ENCODE results near the gene CHMP4A.

The CHMP4A gene
- 7.6 to 11.8 (median 8.5) reads per million in 3 donors for total RNA-seq

GRCh38 chr14:24212924-24213865 is at the start of gene CHMP4A:
Gene CHMP4A, minus strand, starts transcription at chr14:24213488. Its CDS starts 49 bp downstream, at chr14:24213439.
- Histone ChIP-seq H3K27ac (ENCODE audit: insufficient read depth, low read length, poor library complexity, severe bottlenecking) (peak within 1 kb of the TSS; percentile 99), H3K9me3 (ENCODE audit: control insufficient read depth, low read length) (no peaks in the 10 kb centered on the region), H3K36me3 (ENCODE audit: control insufficient read depth, insufficient read depth, low read length) (peaks cover 33% of the 10 kb centered on the region), H3K4me3 (ENCODE audit: insufficient read depth, low read depth, low read length, poor library complexity, severe bottlenecking) (peak within 1 kb of the TSS; percentile 80), H3K27me3 (replicated peaks; ENCODE audit: control insufficient read depth, insufficient read depth, low read length, poor library complexity, severe bottlenecking) (no peaks in the 10 kb centered on the region), H3K4me1 (ENCODE audit: control insufficient read depth, insufficient read depth, low read length, poor library complexity, severe bottlenecking) (peaks cover 27% of the 10 kb centered on the region)
- DNase-seq: peak; percentile 92 to 95 (median 94)

GRCh38 chr14:24261969-24262327 is 48.7 kb upstream of the CHMP4A start:
- Histone ChIP-seq H3K36me3 (ENCODE audit: control insufficient read depth, insufficient read depth, low read length) (peaks cover 19% of the 10 kb centered on the region), H3K4me3 (ENCODE audit: insufficient read depth, low read depth, low read length, poor library complexity, severe bottlenecking) (no peak overlapping the region), H3K27ac (ENCODE audit: insufficient read depth, low read length, poor library complexity, severe bottlenecking) (no peak overlapping the region), H3K4me1 (ENCODE audit: control insufficient read depth, insufficient read depth, low read length, poor library complexity, severe bottlenecking) (no peaks in the 10 kb centered on the region), H3K9me3 (ENCODE audit: control insufficient read depth, low read length) (no peaks in the 10 kb centered on the region), H3K27me3 (replicated peaks; ENCODE audit: control insufficient read depth, insufficient read depth, low read length, poor library complexity, severe bottlenecking) (no peaks in the 10 kb centered on the region)
- DNase-seq: no peak

- Histone ChIP-seq H3K27me3 (replicated peaks; ENCODE audit: control insufficient read depth, insufficient read depth, low read length, poor library complexity, severe bottlenecking) (no peaks in the 10 kb centered on the region), H3K27ac (ENCODE audit: insufficient read depth, low read length, poor library complexity, severe bottlenecking) (no peak overlapping the region), H3K36me3 (ENCODE audit: control insufficient read depth, insufficient read depth, low read length) (peaks cover 13% of the 10 kb centered on the region), H3K9me3 (ENCODE audit: control insufficient read depth, low read length) (no peaks in the 10 kb centered on the region), H3K4me3 (ENCODE audit: insufficient read depth, low read depth, low read length, poor library complexity, severe bottlenecking) (no peak overlapping the region), H3K4me1 (ENCODE audit: control insufficient read depth, insufficient read depth, low read length, poor library complexity, severe bottlenecking) (no peaks in the 10 kb centered on the region)
- no peak for DNase-seq
Measured at GRCh38 chr14:24261256-24261968, 48.1 kb upstream of the CHMP4A start.

DNA sequence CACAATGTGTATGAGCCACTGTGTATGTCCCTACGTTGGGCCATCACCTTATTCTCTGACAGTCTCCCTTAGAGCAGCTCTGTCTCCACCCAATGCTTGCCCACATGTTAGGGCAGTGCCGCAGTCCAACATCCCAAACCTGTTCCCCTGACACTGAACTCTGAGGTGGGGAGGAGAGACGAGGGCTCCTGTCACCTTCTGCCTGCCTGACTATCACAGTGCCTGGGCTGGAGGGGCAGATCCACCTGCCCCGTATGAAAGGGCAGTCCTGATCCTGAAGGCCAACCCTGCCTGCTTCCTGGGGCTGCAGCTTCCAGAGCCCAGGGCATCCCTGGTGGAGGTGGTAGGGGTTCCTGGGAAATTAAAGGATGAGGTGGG is 47.5 kb upstream of the CHMP4A start:
- Histone ChIP-seq H3K27me3 (replicated peaks; ENCODE audit: control insufficient read depth, insufficient read depth, low read length, poor library complexity, severe bottlenecking) (no peaks in the 10 kb centered on the region), H3K4me1 (ENCODE audit: control insufficient read depth, insufficient read depth, low read length, poor library complexity, severe bottlenecking) (no peaks in the 10 kb centered on the region), H3K27ac (ENCODE audit: insufficient read depth, low read length, poor library complexity, severe bottlenecking) (no peak overlapping the region), H3K36me3 (ENCODE audit: control insufficient read depth, insufficient read depth, low read length) (peaks cover 7% of the 10 kb centered on the region), H3K4me3 (ENCODE audit: insufficient read depth, low read depth, low read length, poor library complexity, severe bottlenecking) (no peak overlapping the region), H3K9me3 (ENCODE audit: control insufficient read depth, low read length) (no peaks in the 10 kb centered on the region)
- no peak for DNase-seq

GRCh38 chr14:24260026-24260779 is 46.9 kb upstream of the CHMP4A start:
- H3K4me3 ChIP-seq (ENCODE audit: insufficient read depth, low read depth, low read length, poor library complexity, severe bottlenecking): no peak overlapping the region
- H3K9me3 ChIP-seq (ENCODE audit: control insufficient read depth, low read length): no peaks in the 10 kb centered on the region
- no peaks in the 10 kb centered on the region for H3K27me3 ChIP-seq (replicated peaks; ENCODE audit: control insufficient read depth, insufficient read depth, low read length, poor library complexity, severe bottlenecking)
- no peak overlapping the region for H3K27ac ChIP-seq (ENCODE audit: insufficient read depth, low read length, poor library complexity, severe bottlenecking)
- no peak for DNase-seq
- peaks cover 6% of the 10 kb centered on the region for H3K36me3 ChIP-seq (ENCODE audit: control insufficient read depth, insufficient read depth, low read length)
- no peaks in the 10 kb centered on the region for H3K4me1 ChIP-seq (ENCODE audit: control insufficient read depth, insufficient read depth, low read length, poor library complexity, severe bottlenecking)

DNA sequence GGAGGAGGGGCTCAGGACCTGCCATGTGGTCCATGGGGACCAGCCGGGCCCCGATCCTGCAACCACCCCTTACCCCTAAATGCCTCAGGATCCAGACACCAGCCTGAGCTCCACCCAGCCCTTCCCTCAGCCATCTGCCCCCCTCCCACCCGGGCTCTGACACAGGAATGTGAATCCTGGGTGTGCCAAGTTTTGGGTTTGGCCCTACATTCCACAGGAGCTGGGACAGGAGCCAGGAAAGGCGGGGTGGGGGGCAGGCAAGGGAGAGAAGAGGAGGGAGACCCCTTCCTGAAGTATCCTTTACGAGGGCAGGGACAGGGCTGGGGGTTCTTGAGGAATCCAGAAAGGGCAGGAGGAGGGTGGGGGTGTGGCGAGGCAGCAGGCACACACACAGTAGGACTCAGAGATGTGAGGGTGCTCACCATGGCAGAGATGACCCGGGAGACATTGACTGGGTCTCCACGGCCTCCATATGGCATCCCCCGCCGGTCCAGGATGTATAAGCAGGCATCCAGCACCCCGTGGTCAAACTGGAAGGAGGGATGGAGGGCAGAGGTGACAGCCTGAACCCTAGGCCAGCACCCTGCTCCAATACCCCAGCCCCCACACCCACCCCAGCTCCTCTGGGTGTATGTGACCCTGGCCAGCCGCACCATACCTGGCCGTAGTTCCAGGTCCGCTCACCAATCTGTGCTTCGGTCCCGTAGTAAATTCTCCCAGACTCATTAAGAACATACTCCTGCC is 46.2 kb upstream of the CHMP4A start:
- H3K27ac ChIP-seq (ENCODE audit: insufficient read depth, low read length, poor library complexity, severe bottlenecking): no peak overlapping the region

GRCh38 chr14:24258548-24259265 is 45.4 kb upstream of the CHMP4A start:
- Histone ChIP-seq H3K9me3 (ENCODE audit: control insufficient read depth, low read length) (no peaks in the 10 kb centered on the region), H3K4me1 (ENCODE audit: control insufficient read depth, insufficient read depth, low read length, poor library complexity, severe bottlenecking) (no peaks in the 10 kb centered on the region), H3K36me3 (ENCODE audit: control insufficient read depth, insufficient read depth, low read length) (peaks cover 8% of the 10 kb centered on the region), H3K27ac (ENCODE audit: insufficient read depth, low read length, poor library complexity, severe bottlenecking) (no peak overlapping the region), H3K27me3 (replicated peaks; ENCODE audit: control insufficient read depth, insufficient read depth, low read length, poor library complexity, severe bottlenecking) (no peaks in the 10 kb centered on the region), H3K4me3 (ENCODE audit: insufficient read depth, low read depth, low read length, poor library complexity, severe bottlenecking) (no peak overlapping the region)
- no peak for DNase-seq

More for the DNA sequence above, 46.2 kb upstream of the CHMP4A start:
- peaks cover 8% of the 10 kb centered on the region for H3K36me3 ChIP-seq (ENCODE audit: control insufficient read depth, insufficient read depth, low read length)
- H3K4me3 ChIP-seq (ENCODE audit: insufficient read depth, low read depth, low read length, poor library complexity, severe bottlenecking): no peak overlapping the region
- no peaks in the 10 kb centered on the region for H3K4me1 ChIP-seq (ENCODE audit: control insufficient read depth, insufficient read depth, low read length, poor library complexity, severe bottlenecking)
- no peaks in the 10 kb centered on the region for H3K9me3 ChIP-seq (ENCODE audit: control insufficient read depth, low read length)
- DNase-seq: no peak
- H3K27me3 ChIP-seq (replicated peaks; ENCODE audit: control insufficient read depth, insufficient read depth, low read length, poor library complexity, severe bottlenecking): no peaks in the 10 kb centered on the region

GRCh38 chr14:24258119-24258518 is 44.8 kb upstream of the CHMP4A start:
- H3K36me3 ChIP-seq (ENCODE audit: control insufficient read depth, insufficient read depth, low read length): peaks cover 8% of the 10 kb centered on the region

DNA sequence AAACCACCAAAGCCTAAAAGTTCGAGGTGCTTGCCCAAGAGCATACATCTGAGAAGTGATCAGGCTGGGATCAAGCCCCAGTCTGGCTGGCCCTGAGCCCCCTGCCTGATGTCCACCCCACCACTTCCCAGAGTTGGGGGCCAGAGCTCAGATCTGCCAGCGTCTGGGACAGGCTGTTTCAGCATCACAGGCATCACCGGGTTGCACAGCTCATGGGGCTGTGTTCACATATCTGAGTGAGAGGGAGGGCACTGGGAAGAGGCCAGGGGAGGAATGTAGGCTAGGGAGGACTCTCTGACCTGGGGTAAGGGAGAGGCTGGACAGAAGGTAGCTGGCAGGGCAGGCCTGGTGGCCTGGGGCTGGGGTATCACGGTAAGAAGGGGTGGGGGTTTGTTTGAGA is 43.7 kb upstream of the CHMP4A start:
- DNase-seq: no peak
- H3K27me3 ChIP-seq (replicated peaks; ENCODE audit: control insufficient read depth, insufficient read depth, low read length, poor library complexity, severe bottlenecking): no peaks in the 10 kb centered on the region
- H3K9me3 ChIP-seq (ENCODE audit: control insufficient read depth, low read length): no peaks in the 10 kb centered on the region

More at GRCh38 chr14:24258119-24258518, 44.8 kb upstream of the CHMP4A start:
- no peaks in the 10 kb centered on the region for H3K9me3 ChIP-seq (ENCODE audit: control insufficient read depth, low read length)
- no peaks in the 10 kb centered on the region for H3K27me3 ChIP-seq (replicated peaks; ENCODE audit: control insufficient read depth, insufficient read depth, low read length, poor library complexity, severe bottlenecking)
- H3K27ac ChIP-seq (ENCODE audit: insufficient read depth, low read length, poor library complexity, severe bottlenecking): no peak overlapping the region
- no peak overlapping the region for H3K4me3 ChIP-seq (ENCODE audit: insufficient read depth, low read depth, low read length, poor library complexity, severe bottlenecking)
- DNase-seq: no peak
- H3K4me1 ChIP-seq (ENCODE audit: control insufficient read depth, insufficient read depth, low read length, poor library complexity, severe bottlenecking): no peaks in the 10 kb centered on the region

More for the DNA sequence above, 43.7 kb upstream of the CHMP4A start:
- Histone ChIP-seq H3K27ac (ENCODE audit: insufficient read depth, low read length, poor library complexity, severe bottlenecking) (no peak overlapping the region), H3K4me1 (ENCODE audit: control insufficient read depth, insufficient read depth, low read length, poor library complexity, severe bottlenecking) (no peaks in the 10 kb centered on the region), H3K4me3 (ENCODE audit: insufficient read depth, low read depth, low read length, poor library complexity, severe bottlenecking) (no peak overlapping the region), H3K36me3 (ENCODE audit: control insufficient read depth, insufficient read depth, low read length) (peaks cover 8% of the 10 kb centered on the region)

Data from effector memory CD4-positive, alpha-beta T cell (primary cell).